ENCODE results near the gene CADM1. TPM values are rescaled to one million over a fixed set of nuclear protein-coding genes. Genes with fewer than 3 reads are reported as not detected.
A peak's percentile ranks its signal among the peaks of the same experiment; 100 is the strongest.

CADM1 gene
- polyA plus RNA-seq, 4 donors: 130 to 282 (median 144) TPM

- DNase-seq (ENCODE audit: low read depth in 4 of 4, low spot score in 3 of 4): no peak
Observed at GRCh38 chr11:115325523-115325922, 178.7 kb downstream of the CADM1 start.

GRCh38 chr11:115324581-115325432, 179.4 kb downstream of the CADM1 start:
- DNase-seq (ENCODE audit: low read depth in 4 of 4, low spot score in 3 of 4): peak; percentile 52 to 69 (median 54)

GRCh38 chr11:115322553-115323203, 181.5 kb downstream of the CADM1 start:
- no peak for DNase-seq (ENCODE audit: low read depth in 4 of 4, low spot score in 3 of 4)

GRCh38 chr11:115321605-115322289, 182.5 kb downstream of the CADM1 start:
- no peak for DNase-seq (ENCODE audit: low read depth in 4 of 4, low spot score in 3 of 4)

GRCh38 chr11:115317277-115318185, 186.7 kb downstream of the CADM1 start:
- no peak for DNase-seq (ENCODE audit: low read depth in 4 of 4, low spot score in 3 of 4)

- DNase-seq (ENCODE audit: low read depth in 4 of 4, low spot score in 3 of 4): no peak
Observed at GRCh38 chr11:115316696-115317095, 187.5 kb downstream of the CADM1 start.

- no peak for DNase-seq (ENCODE audit: low read depth in 4 of 4, low spot score in 3 of 4)
Observed at GRCh38 chr11:115314330-115314920, 189.8 kb downstream of the CADM1 start.

- DNase-seq (ENCODE audit: low read depth in 4 of 4, low spot score in 3 of 4): no peak
Observed at GRCh38 chr11:115313224-115313838, 190.9 kb downstream of the CADM1 start.

- DNase-seq (ENCODE audit: low read depth in 4 of 4, low spot score in 3 of 4): no peak
Observed at GRCh38 chr11:115311949-115312348, 192.3 kb downstream of the CADM1 start.

GRCh38 chr11:115306689-115307088, 197.5 kb downstream of the CADM1 start:
- no peak for DNase-seq (ENCODE audit: low read depth in 4 of 4, low spot score in 3 of 4)

GRCh38 chr11:115304774-115305472, 199.3 kb downstream of the CADM1 start:
- DNase-seq (ENCODE audit: low read depth in 4 of 4, low spot score in 3 of 4): no peak

- no peak for DNase-seq (ENCODE audit: low read depth in 4 of 4, low spot score in 3 of 4)
Observed at GRCh38 chr11:115303929-115304531, 200.2 kb downstream of the CADM1 start.

GRCh38 chr11:115302946-115303703, 201.1 kb downstream of the CADM1 start:
- DNase-seq (ENCODE audit: low read depth in 4 of 4, low spot score in 3 of 4): no peak

GRCh38 chr11:115300660-115301428, 203.4 kb downstream of the CADM1 start:
- DNase-seq (ENCODE audit: low read depth in 4 of 4, low spot score in 3 of 4): no peak

GRCh38 chr11:115298300-115299012, 205.8 kb downstream of the CADM1 start:
- no peak for DNase-seq (ENCODE audit: low read depth in 4 of 4, low spot score in 3 of 4)

GRCh38 chr11:115297330-115297729, 206.9 kb downstream of the CADM1 start:
- DNase-seq (ENCODE audit: low read depth in 4 of 4, low spot score in 3 of 4): no peak

Measured in left renal pelvis (tissue), 4 donors.